GM12878 (cell line): ENCODE data around the gene NSMCE1. TPM values are rescaled to one million over a fixed set of nuclear protein-coding genes. Genes with fewer than 3 reads are reported as not detected.

Experiments
- BRCA1 ChIP-seq: IDR thresholded peaks from 2 replicates; pipeline ENCODE4 v1.6.1; 2011; ENCODE audit warnings: low read depth, low read length, improper control_type of control experiment
- CBFB ChIP-seq: IDR thresholded peaks from 2 replicates; pipeline ENCODE4 v1.6.1; 2016; ENCODE audit warnings: antibody characterized with exemption, low read depth
- CBX3 ChIP-seq: fragments of 200-600 bp; sonication (generic); IDR thresholded peaks from 2 replicates; pipeline ENCODE4 v1.6.1; 2016; ENCODE audit warnings: low read depth, borderline replicate concordance
- ETV6 ChIP-seq, 2 experiments: fragments of 450-650 bp in 1 of 2; IDR thresholded peaks in 1 of 2; conservative IDR thresholded peaks in 1 of 2; 2 replicates each; pipeline ENCODE4 v1.6.1; 2014; ENCODE audit warnings: antibody characterized with exemption in 1 of 2, borderline replicate concordance in 1 of 2, low read depth in 1 of 2, mild to moderate bottlenecking in 1 of 2, moderate library complexity in 1 of 2
- FOS ChIP-seq: IDR thresholded peaks from 3 replicates; pipeline ENCODE4 v1.6.1; 2011; ENCODE audit warnings: borderline replicate concordance; ENCODE audit not compliant: insufficient read length; ENCODE audit errors: extremely low read depth
- FOXK2 ChIP-seq: fragments of 450-650 bp; IDR thresholded peaks from 2 replicates; pipeline ENCODE4 v1.6.1; 2017; ENCODE audit warnings: mild to moderate bottlenecking, moderate library complexity
- FOXM1 ChIP-seq: IDR thresholded peaks from 2 replicates; pipeline ENCODE4 v1.6.1; 2012; ENCODE audit warnings: low read depth, mild to moderate bottlenecking, inconsistent platforms, low read length, moderate library complexity
- IRF3 ChIP-seq: fragments of 450-650 bp; IDR thresholded peaks from 2 replicates; pipeline ENCODE4 v1.6.1; 2014; ENCODE audit warnings: mild to moderate bottlenecking
- KDM1A ChIP-seq: fragments of 200-600 bp; sonication (generic); IDR thresholded peaks from 2 replicates; pipeline ENCODE4 v1.6.1; 2016; ENCODE audit warnings: borderline replicate concordance
- MTA3 ChIP-seq: IDR thresholded peaks from 2 replicates; pipeline ENCODE4 v1.6.1; 2012; ENCODE audit warnings: low read length, inconsistent platforms, borderline replicate concordance
- MYC ChIP-seq: IDR thresholded peaks from 2 replicates; pipeline ENCODE4 v1.6.1; 2011; ENCODE audit warnings: mild to moderate bottlenecking, low read length, moderate library complexity, inconsistent platforms; ENCODE audit not compliant: insufficient read depth, insufficient replicate concordance, insufficient read length, severe bottlenecking
- NBN ChIP-seq: fragments of 450-650 bp; IDR thresholded peaks from 2 replicates; pipeline ENCODE4 v1.6.1; 2016
- NR2C2 ChIP-seq: IDR thresholded peaks from 2 replicates; pipeline ENCODE4 v1.6.1; 2011; ENCODE audit warnings: borderline replicate concordance, low read depth; ENCODE audit not compliant: control insufficient read depth, insufficient read length
- RAD21 ChIP-seq: IDR thresholded peaks from 2 replicates; pipeline ENCODE4 v1.6.1; 2011; ENCODE audit warnings: mild to moderate bottlenecking, low read depth, low read length, moderate library complexity; ENCODE audit not compliant: insufficient read depth
- SMAD5 ChIP-seq: IDR thresholded peaks from 2 replicates; pipeline ENCODE4 v1.6.1; 2016; ENCODE audit warnings: antibody characterized with exemption, low read depth
- TBL1XR1 ChIP-seq: IDR thresholded peaks from 2 replicates; pipeline ENCODE4 v1.6.1; 2012; ENCODE audit warnings: low read depth, low read length, improper control_type of control experiment
- TCF12 ChIP-seq: IDR thresholded peaks from 2 replicates; pipeline ENCODE4 v1.6.1; 2011; ENCODE audit warnings: low read depth, mild to moderate bottlenecking, low read length
- TCF7 ChIP-seq: IDR thresholded peaks from 2 replicates; pipeline ENCODE4 v1.6.1; 2014; ENCODE audit warnings: antibody characterized with exemption, borderline replicate concordance
- WRNIP1 ChIP-seq: IDR thresholded peaks from 2 replicates; pipeline ENCODE4 v1.6.1; 2011; ENCODE audit warnings: low read depth, low read length, improper control_type of control experiment, borderline replicate concordance
- ZBTB33 ChIP-seq: fragments of 450-650 bp; IDR thresholded peaks from 2 replicates; pipeline ENCODE4 v1.6.1; 2017; ENCODE audit warnings: mild to moderate bottlenecking
- ZBTB40 ChIP-seq: fragments of 450-650 bp; IDR thresholded peaks from 2 replicates; pipeline ENCODE4 v1.6.1; 2016; ENCODE audit warnings: mild to moderate bottlenecking, moderate library complexity, borderline replicate concordance
- ZNF207 ChIP-seq: fragments of 450-650 bp; IDR thresholded peaks from 2 replicates; pipeline ENCODE4 v1.6.1; 2014; ENCODE audit warnings: antibody characterized with exemption, mild to moderate bottlenecking, borderline replicate concordance
- polyA plus RNA-seq, 11 experiments: library from polyadenylated mRNA; depleted of rRNA in 4 of 11; unstranded in 6 of 11; stranded (reverse) in 5 of 11; fragments of >200 nt; fragmentation: Nextera tagmentation in 4 of 11; fragmentation: Illumina TruSeq in 1 of 11; extraction: Ambion mirVana in 4 of 11; extraction: Trizol in 1 of 11; gene quantifications; 1 replicate in 1 of 11; 2 replicates in 10 of 11; pipeline versions ENCODE4 v1.2.1 to v1.2.3, GENCODE V29; 2011 to 2016; ENCODE audit warnings: inconsistent platforms in 2 of 11, missing spikeins in 2 of 11, low read depth in 1 of 11
- total RNA-seq, 4 experiments: library from RNA; depleted of rRNA in 3 of 4; stranded (reverse); fragments of >200 nt in 3 of 4; fragmentation: Illumina TruSeq in 1 of 4; extraction: Trizol in 1 of 4; gene quantifications; 2 replicates each; pipeline versions ENCODE4 v1.2.1 to v1.2.3, GENCODE V29; 2013 to 2021

NSMCE1 gene
- total and polyA plus RNA-seq, 10 of the 15 experiments (the other 5 are each of a cell fraction or from before 2014, with no cell fraction given) = 54.0 to 214 (median 71.4) TPM

GRCh38 chr16:27268376-27269299 is at the start of gene NSMCE1 (continued):
- TF ChIP-seq MTA3 (no peak), ZBTB33 (no peak), SMAD5 (peak; percentile 93), TCF12 (0 out of 2 replicates have a peak, but pooled peaks have one; percentile 16), FOS (no peak), NBN (peak; percentile 91; the same call in 1 of the 2 replicates), FOXK2 (no peak), ZBTB40 (peak; percentile 91), RAD21 (no peak), FOXM1 (no peak), IRF3 (0 out of 2 replicates have a peak, but pooled peaks have one; percentile 38), TBL1XR1 (no peak; the same call in 1 of the 2 replicates), ETV6 (conservative IDR thresholded peaks at IDR 0.05 in 1 of 2, IDR thresholded peaks at IDR 0.05 in 1 of 2; ENCODE audit: borderline replicate concordance in 1 of 2, low read depth in 1 of 2) (no peak), WRNIP1 (no peak), KDM1A (no peak), BRCA1 (no peak), MYC (no peak), CBX3 (no peak), ZNF207 (peak; percentile 51; the same call in 1 of the 2 replicates), TCF7 (no peak), CBFB (no peak), NR2C2 (no peak)
